Sciatic nerve (tissue), 2 donors: ENCODE data around the gene ETF1. TPM values are rescaled to one million over a fixed set of nuclear protein-coding genes. Genes with fewer than 3 reads are reported as not detected.
"Not testable (repeated sequence)": the region's sequence is repeated elsewhere in the genome, so short reads cannot be mapped to it uniquely, and the experiment has no call there.

Source experiments
- ATAC-seq: fragments of 200-7000 bp; cut with Tn5 transposase; one replicate; pipeline ENCODE4 v1.9.1; 2020; ENCODE audit warnings: mild to moderate bottlenecking, moderate library complexity
- DNase-seq: peaks from one replicate; pipeline ENCODE4 v3.0.0-alpha.2; 2020; ENCODE audit warnings: low spot score
- intact Hi-C: fragments of 100-400 bp; cut with DNase I; formaldehyde crosslinking; loops from one replicate; pipeline ENCODE4 v1.14.2; 2022
- total RNA-seq: library from RNA; stranded (reverse); fragmentation: NEBNext Ultra II Directional; extraction: Animal tissue kit (Norgen Biotek cat#: 25700); gene quantifications from one replicate; pipeline ENCODE4 v1.2.1, GENCODE V29; 2021
- donor health status: DM: no; HTN: no; CAD: no.
- donor health status: DM: no; HTN: no; CAD: no.

ETF1 gene
- total RNA-seq, 1 donor from 2014 or later = 74.2 TPM

DNA sequence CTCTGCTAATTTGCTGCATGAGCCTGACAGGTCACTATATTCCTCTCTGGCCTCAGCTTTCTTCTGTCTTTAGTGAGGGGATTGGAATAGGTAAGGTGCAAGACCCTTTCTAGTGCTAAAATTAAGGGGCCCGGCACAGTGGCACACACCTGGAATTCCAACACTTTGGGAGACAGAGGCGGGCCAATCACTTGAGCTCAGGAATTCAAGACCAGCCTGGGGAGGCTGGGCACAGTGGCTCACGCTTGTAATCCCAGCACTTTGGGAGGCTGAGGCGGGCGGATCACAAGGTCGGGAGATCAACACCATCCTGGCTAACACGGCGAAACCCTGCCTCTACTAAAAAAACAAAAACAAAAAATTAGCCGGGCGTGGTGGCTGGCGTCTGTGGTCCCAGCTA, 40.5 kb downstream of the ETF1 start:
- no peak for ATAC-seq
- DNase-seq = no peak
- intact Hi-C loops = loop anchor here (5.0 kb wide), 1 partner anchor 55 kb away; no protein-coding TSS in a partner anchor

DNA sequence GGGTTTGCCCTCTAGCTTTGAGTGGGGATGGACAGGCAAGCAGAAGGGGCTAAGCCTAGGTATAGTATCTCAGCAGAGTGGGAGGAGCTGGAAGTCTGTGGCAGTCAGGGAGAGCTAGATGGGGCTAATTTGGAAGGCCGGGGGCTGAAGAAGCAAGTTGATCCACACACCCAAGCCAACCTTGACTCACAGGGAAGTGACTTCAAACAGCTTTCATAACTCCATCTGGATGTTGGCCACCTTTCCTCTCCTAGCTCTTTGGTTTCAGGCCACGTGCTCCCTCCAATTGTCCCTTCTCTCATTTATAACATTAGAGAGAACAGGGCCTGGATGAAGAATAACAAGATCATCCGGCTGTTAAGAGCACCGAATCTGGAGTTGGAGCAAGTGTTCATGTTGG, 40.9 kb downstream of the ETF1 start:
- no peak for ATAC-seq
- no peak for DNase-seq
- intact Hi-C loops = loop anchor here (5.0 kb wide), 1 partner anchor 55 kb away; no protein-coding TSS in a partner anchor

DNA sequence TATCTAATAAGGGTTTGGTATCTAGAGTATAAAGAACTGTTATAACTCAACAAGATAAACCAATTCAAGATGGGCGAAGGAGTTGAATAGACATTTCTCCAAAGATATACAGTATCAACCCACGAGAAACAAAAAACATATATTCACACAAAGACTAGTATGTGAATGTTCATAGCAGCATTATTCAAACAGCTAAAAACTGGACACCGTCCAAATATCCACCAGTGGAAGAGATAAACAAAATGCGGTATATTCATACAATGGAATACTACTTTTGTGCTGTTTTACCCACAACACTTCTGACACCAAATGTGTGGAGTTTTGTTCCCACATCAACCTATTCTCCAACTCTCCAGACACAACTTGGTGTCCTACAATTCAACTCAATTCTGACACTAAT, 44.7 kb downstream of the ETF1 start:
- DNase-seq (no peak), ATAC-seq (no peak)
- intact Hi-C loops = no loop called here

DNA sequence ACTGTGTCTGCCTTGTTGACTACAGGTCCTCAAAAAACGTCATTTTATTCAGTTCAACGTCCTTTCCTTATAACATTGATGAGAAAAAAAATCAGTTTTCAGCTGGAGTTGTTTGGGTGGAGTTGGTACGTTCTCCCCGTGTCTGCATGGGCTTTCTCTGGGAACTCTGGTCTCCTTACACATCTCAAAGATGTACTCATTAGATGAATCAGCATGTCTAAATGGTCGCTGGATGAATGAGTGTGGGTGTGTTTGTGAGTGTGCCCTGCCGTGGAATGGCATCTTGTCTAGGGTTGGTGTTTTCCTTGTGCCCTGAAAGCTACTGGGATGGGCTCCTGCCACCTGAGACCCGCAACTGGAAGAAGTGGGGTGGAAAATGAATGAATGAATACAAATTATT, 47.7 kb downstream of the ETF1 start:
- no peak for ATAC-seq
- DNase-seq = no peak
- intact Hi-C loops = no loop called here

DNA sequence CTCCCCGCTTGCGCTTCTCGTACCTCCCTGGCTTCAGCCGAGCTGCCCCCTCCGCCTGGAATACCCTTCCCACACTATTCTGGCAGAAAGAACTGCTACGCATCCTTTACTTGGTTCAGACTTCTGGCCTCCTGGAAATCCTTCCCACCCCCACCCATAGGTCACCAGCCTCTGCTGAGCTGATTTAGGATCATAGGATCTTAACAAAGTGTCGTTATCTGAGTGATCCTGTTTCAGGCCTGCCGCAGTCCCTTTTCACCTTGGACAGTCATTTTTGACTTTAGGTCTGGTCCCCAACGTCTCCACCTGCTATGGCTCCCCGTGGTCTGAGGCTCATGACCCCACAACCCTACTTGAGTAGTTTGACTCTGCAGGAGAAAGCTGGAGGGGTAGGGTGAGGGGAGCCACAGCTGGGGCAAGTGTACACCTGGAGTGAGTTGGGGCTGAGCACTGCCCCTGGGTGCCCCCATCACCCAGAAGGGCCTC, 50.4 kb downstream of the ETF1 start:
- intact Hi-C loops = no loop called here
- ATAC-seq = peak; percentile 12
- DNase-seq = no peak

DNA sequence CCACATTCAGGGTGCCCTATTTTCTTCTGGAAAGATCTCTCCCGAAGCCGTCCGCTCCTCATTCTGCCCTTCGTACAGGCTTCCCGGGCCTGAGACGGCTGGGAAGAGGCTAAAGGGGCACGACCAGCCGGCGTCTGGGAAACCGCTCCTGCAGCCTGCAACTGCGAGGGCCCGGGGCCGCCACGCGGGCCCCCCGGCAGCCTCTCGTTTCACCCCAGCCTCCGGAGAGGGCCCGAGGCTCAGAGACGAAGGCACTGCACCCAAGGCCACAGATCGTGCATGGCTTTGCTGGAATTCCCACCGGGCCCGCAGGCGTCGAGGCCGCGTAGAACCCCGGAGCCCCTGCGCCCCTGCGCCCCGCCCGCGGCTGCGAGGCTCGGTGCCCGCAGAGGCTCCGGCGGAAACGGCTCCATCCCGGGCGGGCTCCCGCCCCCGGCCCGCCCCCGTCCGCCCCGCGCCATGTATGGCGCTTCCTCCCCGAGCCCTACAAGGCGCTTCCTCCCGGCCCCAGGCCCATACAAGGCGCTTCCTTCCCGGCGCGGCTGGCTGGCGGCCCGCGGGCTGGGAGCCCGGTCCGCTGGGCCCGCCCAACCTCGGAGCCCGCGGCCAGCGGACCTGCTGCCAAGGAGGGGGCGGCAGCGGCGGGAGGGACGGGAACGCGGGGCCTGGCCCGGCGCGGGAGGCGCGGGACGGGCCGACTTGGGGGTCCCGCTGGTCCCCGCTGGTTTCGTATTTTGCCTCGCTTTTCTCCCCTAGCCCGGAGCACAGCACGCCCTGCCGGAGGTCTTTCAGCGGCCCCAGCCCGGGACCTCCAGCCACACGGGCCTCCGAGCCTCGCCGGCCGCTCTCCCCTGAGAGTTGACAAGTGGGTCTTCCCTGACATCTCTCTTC, 51.1 kb downstream of the ETF1 start:
- ATAC-seq (peak; percentile 97), DNase-seq (peak; percentile 94)
- intact Hi-C loops = no loop called here

- ATAC-seq (peak; percentile 2), DNase-seq (no peak)
- intact Hi-C loops = no loop called here
Measured at GRCh38 chr5:138491284-138491648, 51.8 kb downstream of the ETF1 start.

DNA sequence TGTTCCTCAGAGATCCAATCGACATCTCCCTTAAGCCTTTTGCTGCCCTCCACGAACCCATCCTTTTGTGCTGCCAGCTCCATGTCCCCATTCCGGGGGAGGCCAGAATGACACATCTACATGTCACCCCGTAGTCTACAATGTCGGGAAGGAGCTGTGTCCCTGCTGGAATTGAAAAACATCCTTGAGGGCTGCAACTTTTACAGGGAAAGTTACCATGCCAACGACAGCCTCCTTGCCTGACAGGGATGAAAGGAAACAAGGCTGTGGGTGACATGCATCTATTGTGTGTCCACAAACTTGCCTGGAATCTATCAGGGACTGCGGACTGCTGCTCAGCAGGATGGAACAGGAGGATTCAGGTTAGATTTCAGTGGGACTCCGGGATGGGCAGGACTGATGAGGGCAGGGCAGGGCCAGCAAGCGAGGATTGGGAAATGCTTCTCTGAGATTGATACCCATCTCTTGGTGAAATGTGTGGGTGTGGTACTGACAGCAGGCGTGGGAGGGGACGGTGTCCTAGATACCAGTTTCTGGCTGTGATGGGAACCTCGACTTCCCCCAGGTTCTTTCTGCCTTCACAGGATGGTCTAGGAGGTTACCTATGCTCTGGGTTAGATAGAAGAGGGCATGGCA, 52.3 kb downstream of the ETF1 start:
- intact Hi-C loops = no loop called here
- DNase-seq (no peak), ATAC-seq (no peak)

GRCh38 chr5:138489683-138490061, 53.4 kb downstream of the ETF1 start:
- ATAC-seq = no peak
- DNase-seq = no peak
- intact Hi-C loops = no loop called here

DNA sequence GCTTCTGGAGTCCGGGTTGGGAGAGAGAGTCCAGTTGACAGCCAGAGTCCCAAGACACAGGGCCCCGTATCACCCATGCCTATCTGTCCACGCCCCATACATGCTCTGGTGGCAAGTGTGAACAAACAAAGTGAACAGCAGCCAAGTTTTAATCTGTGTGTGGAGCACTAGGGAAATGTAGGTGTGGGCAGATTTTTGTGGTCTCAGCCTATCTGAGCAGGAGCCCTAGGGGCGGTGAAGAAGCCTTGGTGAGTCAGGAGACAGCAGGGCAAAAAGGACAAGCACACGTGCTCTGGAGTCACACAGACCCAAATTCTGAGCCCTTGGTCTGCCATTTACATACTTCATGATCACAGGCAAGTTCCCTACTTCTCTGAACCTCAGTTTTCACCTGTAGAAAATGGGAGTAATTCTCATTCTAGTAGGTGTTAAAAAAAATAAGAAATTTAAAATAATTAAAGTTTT, 54.5 kb downstream of the ETF1 start:
- DNase-seq (no peak), ATAC-seq (no peak)
- intact Hi-C loops = no loop called here

GRCh38 chr5:138482638-138483037, 60.4 kb downstream of the ETF1 start:
- ATAC-seq (no peak), DNase-seq (no peak)
- intact Hi-C loops = no loop called here

- ATAC-seq = no peak
- DNase-seq = no peak
- intact Hi-C loops = no loop called here
Measured at GRCh38 chr5:138476918-138477317, 66.1 kb downstream of the ETF1 start.

DNA sequence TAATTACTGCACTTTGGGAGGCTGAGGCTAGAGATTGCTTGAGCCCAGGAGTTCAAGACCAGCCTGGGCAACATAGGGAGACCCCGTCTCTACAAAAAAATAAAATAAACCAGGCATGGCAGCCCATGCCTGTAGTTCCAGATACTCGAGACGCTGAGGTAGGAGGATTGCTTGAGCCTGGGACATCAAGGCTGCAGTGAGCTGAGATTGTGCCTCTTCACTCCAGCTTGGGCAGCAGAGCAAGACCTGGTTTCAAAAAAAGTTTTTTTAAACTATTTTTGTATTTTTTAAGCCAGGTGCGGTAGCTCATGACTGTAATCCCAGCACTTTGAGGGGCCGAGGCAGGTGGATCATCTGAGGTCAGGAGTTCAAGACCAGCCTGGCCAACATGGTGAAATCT, 69.9 kb downstream of the ETF1 start:
- ATAC-seq, intact Hi-C loops, DNase-seq: not testable (repeated sequence)

- ATAC-seq = no peak
- intact Hi-C loops = no loop called here
- DNase-seq = no peak
Measured at GRCh38 chr5:138472353-138472752, 70.7 kb downstream of the ETF1 start.

DNA sequence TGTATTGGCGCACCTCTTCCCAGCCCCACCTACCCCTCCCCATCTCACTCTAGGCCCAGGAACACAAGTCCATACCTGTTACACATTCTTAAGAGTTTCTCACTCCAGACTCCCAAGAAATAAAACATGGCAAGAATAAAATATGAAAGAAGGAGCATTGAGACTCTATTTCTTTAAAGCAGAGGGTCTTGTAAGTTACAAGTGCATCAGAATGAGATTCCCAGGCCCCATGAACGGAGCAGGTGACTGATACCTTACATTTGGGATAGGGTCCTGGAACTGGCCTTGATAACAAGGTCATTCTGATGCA, 72.0 kb downstream of the ETF1 start:
- DNase-seq (no peak), ATAC-seq (no peak)
- intact Hi-C loops = no loop called here

- no peak for ATAC-seq
- no peak for DNase-seq
Measured at GRCh38 chr5:138470322-138471051, 72.5 kb downstream of the ETF1 start.

GRCh38 chr5:138469540-138470321, 73.3 kb downstream of the ETF1 start:
- ATAC-seq (no peak), DNase-seq (no peak)
- intact Hi-C loops = no loop called here

More at GRCh38 chr5:138470322-138471051, 72.5 kb downstream of the ETF1 start:
- intact Hi-C loops = no loop called here

GRCh38 chr5:138468966-138469539, 74.0 kb downstream of the ETF1 start:
- DNase-seq (no peak), ATAC-seq (no peak)
- intact Hi-C loops = no loop called here
